AML-193 (cell line): ENCODE measurements around the gene ABLIM2.
"Not testable (repeated sequence)": the region's sequence is repeated elsewhere in the genome, so short reads cannot be mapped to it uniquely, and the experiment has no call there.

Experiments
- DNase-seq, 2 experiments: peaks; one replicate each; lab custom pipeline; 2025; lab: John Stamatoyannopoulos, UW

ABLIM2 gene

GRCh38 chr4:7933651-7934510 is 224.7 kb downstream of the ABLIM2 start:
- no peak for DNase-seq

- no peak for DNase-seq
These were observed 226.3 kb downstream of the ABLIM2 start for GRCh38 chr4:7932287-7932686.

- DNase-seq = no peak
These were observed 229.3 kb downstream of the ABLIM2 start for GRCh38 chr4:7929118-7929951.

GRCh38 chr4:7928711-7929110 is 229.9 kb downstream of the ABLIM2 start:
- DNase-seq = no peak

- DNase-seq = no peak
These were observed 231.8 kb downstream of the ABLIM2 start for GRCh38 chr4:7926822-7927221.

GRCh38 chr4:7924570-7924969 is 234.0 kb downstream of the ABLIM2 start:
- DNase-seq = no peak

- DNase-seq = no peak
These were observed 234.4 kb downstream of the ABLIM2 start for GRCh38 chr4:7924163-7924562.

- no peak for DNase-seq
These were observed 236.1 kb downstream of the ABLIM2 start for GRCh38 chr4:7922466-7922865.

GRCh38 chr4:7918981-7919380 is 239.6 kb downstream of the ABLIM2 start:
- no peak for DNase-seq

- not testable (repeated sequence) for DNase-seq
These were observed 240.4 kb downstream of the ABLIM2 start for GRCh38 chr4:7918187-7918586.

- no peak for DNase-seq
These were observed 240.9 kb downstream of the ABLIM2 start for GRCh38 chr4:7917669-7918068.

- no peak for DNase-seq
These were observed 242.8 kb downstream of the ABLIM2 start for GRCh38 chr4:7915875-7916242.
